HEK293T (cell line): ENCODE measurements around the gene SKOR1.

Experiments
- CTCF ChIA-PET: fragments of 350-600 bp; formaldehyde crosslinking; extraction: SDS; loops from one replicate; lab custom pipeline; 2021; ENCODE audit warnings: antibody characterized with exemption, inconsistent platforms; lab: Yijun Ruan, JAX
- POLR2A ChIA-PET: fragments of 350-600 bp; formaldehyde crosslinking; extraction: SDS; loops from one replicate; lab custom pipeline; 2020; ENCODE audit warnings: antibody characterized with exemption, inconsistent platforms; lab: Yijun Ruan, JAX
- DNase-seq: peaks from one replicate; pipeline ENCODE4 v3.0.0; 2012; ENCODE audit warnings: mixed read lengths; ENCODE audit errors: extremely low spot score
- ARNT ChIP-seq: fragments of 450-650 bp; IDR thresholded peaks from 2 replicates; pipeline ENCODE4 v1.6.1; 2017; ENCODE audit warnings: mild to moderate bottlenecking
- BHLHE40 ChIP-seq: fragments of 450-650 bp; IDR thresholded peaks from 2 replicates; pipeline ENCODE4 v1.6.1; 2016; ENCODE audit warnings: mild to moderate bottlenecking, moderate library complexity, borderline replicate concordance
- CTBP1 ChIP-seq: fragments of 450-650 bp; IDR thresholded peaks from 2 replicates; pipeline ENCODE4 v1.6.1; 2016; ENCODE audit warnings: borderline replicate concordance
- ELF4 ChIP-seq: fragments of 450-650 bp; IDR thresholded peaks from 2 replicates; pipeline ENCODE4 v1.6.1; 2017; ENCODE audit warnings: antibody characterized with exemption
- FOXA1 ChIP-seq: fragments of 450-650 bp; IDR thresholded peaks from 2 replicates; pipeline ENCODE4 v1.6.1; 2016; ENCODE audit warnings: mild to moderate bottlenecking
- FOXK2 ChIP-seq: fragments of 450-650 bp; IDR thresholded peaks from 2 replicates; pipeline ENCODE4 v1.6.1; 2016; ENCODE audit warnings: mild to moderate bottlenecking
- FOXM1 ChIP-seq: fragments of 450-650 bp; IDR thresholded peaks from 2 replicates; pipeline ENCODE4 v1.6.1; 2017; ENCODE audit warnings: mild to moderate bottlenecking, borderline replicate concordance
- HDGF ChIP-seq: fragments of 450-650 bp; IDR thresholded peaks from 2 replicates; pipeline ENCODE4 v1.6.1; 2017; ENCODE audit warnings: antibody characterized with exemption, borderline replicate concordance
- L3MBTL2 ChIP-seq: fragments of 450-650 bp; conservative IDR thresholded peaks from 2 replicates; pipeline ENCODE4 v1.6.1; 2016; ENCODE audit warnings: mild to moderate bottlenecking
- LEF1 ChIP-seq: fragments of 450-650 bp; IDR thresholded peaks from 2 replicates; pipeline ENCODE4 v1.6.1; 2017; ENCODE audit warnings: mild to moderate bottlenecking, borderline replicate concordance
- NFRKB ChIP-seq: fragments of 450-650 bp; IDR thresholded peaks from 2 replicates; pipeline ENCODE4 v1.6.1; 2016; ENCODE audit warnings: mild to moderate bottlenecking, moderate library complexity
- SP1 ChIP-seq: fragments of 450-650 bp; IDR thresholded peaks from 2 replicates; pipeline ENCODE4 v1.6.1; 2017
- SUZ12 ChIP-seq: fragments of 450-650 bp; IDR thresholded peaks from 2 replicates; pipeline ENCODE4 v1.6.1; 2016; ENCODE audit warnings: mild to moderate bottlenecking
- TARDBP ChIP-seq: fragments of 450-650 bp; IDR thresholded peaks from 2 replicates; pipeline ENCODE4 v1.6.1; 2016
- ZNF384 ChIP-seq: fragments of 450-650 bp; IDR thresholded peaks from 2 replicates; pipeline ENCODE4 v1.6.1; 2016
- TF ChIP-seq, protein P1 (sequence below): fragments of 450-650 bp; IDR thresholded peaks from 2 replicates; pipeline ENCODE4 v1.6.1; 2016

Gene SKOR1

GRCh38 chr15:67853454-67853853, 28.1 kb downstream of the SKOR1 start:
- ChIA-PET CTCF (interaction anchor here (0.7 kb wide), 1 partner anchor 340 kb away, joined by 5 read pairs; no protein-coding TSS in a partner anchor), POLR2A (no interaction called here)
- TF ChIP-seq L3MBTL2, result no peak
- TF ChIP-seq HDGF, result no peak
- no peak for TF ChIP-seq NFRKB
- no peak for TF ChIP-seq FOXA1
- TF ChIP-seq FOXK2, result no peak
- no peak for TF ChIP-seq SP1
- no peak for TF ChIP-seq ZNF384
- no peak for TF ChIP-seq ARNT
- TF ChIP-seq SUZ12, result no peak
- TF ChIP-seq ELF4, result no peak
- TF ChIP-seq, protein P1, sequence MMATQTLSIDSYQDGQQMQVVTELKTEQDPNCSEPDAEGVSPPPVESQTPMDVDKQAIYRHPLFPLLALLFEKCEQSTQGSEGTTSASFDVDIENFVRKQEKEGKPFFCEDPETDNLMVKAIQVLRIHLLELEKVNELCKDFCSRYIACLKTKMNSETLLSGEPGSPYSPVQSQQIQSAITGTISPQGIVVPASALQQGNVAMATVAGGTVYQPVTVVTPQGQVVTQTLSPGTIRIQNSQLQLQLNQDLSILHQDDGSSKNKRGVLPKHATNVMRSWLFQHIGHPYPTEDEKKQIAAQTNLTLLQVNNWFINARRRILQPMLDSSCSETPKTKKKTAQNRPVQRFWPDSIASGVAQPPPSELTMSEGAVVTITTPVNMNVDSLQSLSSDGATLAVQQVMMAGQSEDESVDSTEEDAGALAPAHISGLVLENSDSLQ, result no peak
- no peak for TF ChIP-seq LEF1
- no peak for TF ChIP-seq CTBP1
- no peak for TF ChIP-seq BHLHE40
- TF ChIP-seq TARDBP, result no peak
- no peak for TF ChIP-seq FOXM1
- no peak for DNase-seq

- DNase-seq, result no peak
- POLR2A ChIA-PET, result no interaction called here
- CTCF ChIA-PET, result interaction anchor here (0.7 kb wide), 1 partner anchor 341 kb away, joined by 12 read pairs; no protein-coding TSS in a partner anchor
- TF ChIP-seq ELF4, result no peak
- TF ChIP-seq HDGF, result no peak
- no peak for TF ChIP-seq SUZ12
- TF ChIP-seq CTBP1, result no peak
- no peak for TF ChIP-seq TARDBP
- TF ChIP-seq FOXA1, result no peak
- no peak for TF ChIP-seq FOXM1
- no peak for TF ChIP-seq L3MBTL2
- TF ChIP-seq SP1, result no peak
- TF ChIP-seq BHLHE40, result no peak
- no peak for TF ChIP-seq ZNF384
- no peak for TF ChIP-seq ARNT
- no peak for TF ChIP-seq NFRKB
- no peak for TF ChIP-seq LEF1
- TF ChIP-seq FOXK2, result no peak
Measured at GRCh38 chr15:67854358-67854757, 29.0 kb downstream of the SKOR1 start.

GRCh38 chr15:67855842-67856241, 30.5 kb downstream of the SKOR1 start:
- no peak for TF ChIP-seq CTBP1
- TF ChIP-seq FOXK2, result no peak
- TF ChIP-seq ZNF384, result no peak
- no peak for TF ChIP-seq ELF4
- TF ChIP-seq BHLHE40, result no peak
- no peak for TF ChIP-seq NFRKB
- TF ChIP-seq FOXM1, result no peak
- TF ChIP-seq TARDBP, result no peak
- no peak for TF ChIP-seq HDGF
- TF ChIP-seq LEF1, result no peak
- TF ChIP-seq L3MBTL2, result no peak
- TF ChIP-seq SUZ12, result no peak
- TF ChIP-seq SP1, result no peak
- TF ChIP-seq, protein P1, result no peak
- ChIA-PET CTCF (no interaction called here), POLR2A (no interaction called here)
- DNase-seq, result no peak

- TF ChIP-seq ZNF384 (no peak), BHLHE40 (no peak), HDGF (no peak)
- CTCF ChIA-PET, result interaction anchor here (0.6 kb wide), 1 partner anchor 396 kb away, joined by 3 read pairs; no protein-coding TSS in a partner anchor
- POLR2A ChIA-PET, result no interaction called here
- no peak for DNase-seq
Measured at GRCh38 chr15:67857220-67857619, 31.9 kb downstream of the SKOR1 start.

DNA sequence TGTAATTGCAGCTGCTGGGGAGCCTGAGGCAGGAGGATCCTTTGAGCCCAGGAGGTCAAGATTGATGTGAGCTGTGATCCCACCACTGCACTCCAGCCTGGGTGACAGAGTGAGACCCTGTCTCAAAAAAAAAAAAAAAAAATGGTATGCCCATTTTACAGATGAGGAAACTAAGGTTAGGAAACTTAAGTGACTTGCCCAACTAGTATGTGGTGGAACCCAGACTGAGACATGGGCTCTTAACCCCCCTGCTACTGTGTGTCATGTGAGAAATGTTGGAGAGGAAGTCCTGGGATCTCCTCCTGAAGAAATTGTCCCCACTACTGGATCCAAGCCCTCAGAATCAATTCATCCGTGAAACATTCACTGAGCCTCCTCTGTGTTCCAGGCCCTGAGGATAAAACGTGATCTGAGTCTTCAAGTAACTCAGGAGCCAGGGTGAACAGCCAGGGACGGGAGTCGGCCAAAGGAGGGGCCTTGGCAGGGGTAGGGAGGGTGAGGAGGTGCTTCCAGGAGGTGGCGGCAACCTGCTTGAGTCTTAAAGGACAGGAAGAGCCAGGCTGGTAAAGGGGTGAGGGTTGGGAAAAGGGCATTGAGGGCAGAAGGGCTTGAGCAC, 34.1 kb downstream of the SKOR1 start:
- POLR2A ChIA-PET, result no interaction called here
- TF ChIP-seq SUZ12 (no peak), NFRKB (no peak), SP1 (no peak), CTBP1 (no peak), HDGF (no peak), FOXM1 (no peak), FOXA1 (no peak), ZNF384 (0 out of 2 replicates have a peak, but pooled peaks have one; percentile 32)
- CTCF ChIA-PET, result no interaction called here
- DNase-seq, result no peak

GRCh38 chr15:67861983-67862382, 36.7 kb downstream of the SKOR1 start:
- no peak for DNase-seq
- TF ChIP-seq, protein P1, result no peak
- TF ChIP-seq CTBP1 (no peak), FOXK2 (no peak), ARNT (no peak)
- ChIA-PET POLR2A (no interaction called here), CTCF (interaction anchor here (1.5 kb wide), 1 partner anchor 293 kb away, joined by 7 read pairs; no protein-coding TSS in a partner anchor)
